ENCODE data around the gene SMC1B. TPM values are rescaled to one million over a fixed set of nuclear protein-coding genes. Genes with fewer than 3 reads are reported as not detected.

SMC1B gene
- total and polyA plus RNA-seq, 2 of the 8 experiments (the other 6 are each of a cell fraction or from before 2014, with no cell fraction given) = 0.02 TPM; not detected in 1

DNA sequence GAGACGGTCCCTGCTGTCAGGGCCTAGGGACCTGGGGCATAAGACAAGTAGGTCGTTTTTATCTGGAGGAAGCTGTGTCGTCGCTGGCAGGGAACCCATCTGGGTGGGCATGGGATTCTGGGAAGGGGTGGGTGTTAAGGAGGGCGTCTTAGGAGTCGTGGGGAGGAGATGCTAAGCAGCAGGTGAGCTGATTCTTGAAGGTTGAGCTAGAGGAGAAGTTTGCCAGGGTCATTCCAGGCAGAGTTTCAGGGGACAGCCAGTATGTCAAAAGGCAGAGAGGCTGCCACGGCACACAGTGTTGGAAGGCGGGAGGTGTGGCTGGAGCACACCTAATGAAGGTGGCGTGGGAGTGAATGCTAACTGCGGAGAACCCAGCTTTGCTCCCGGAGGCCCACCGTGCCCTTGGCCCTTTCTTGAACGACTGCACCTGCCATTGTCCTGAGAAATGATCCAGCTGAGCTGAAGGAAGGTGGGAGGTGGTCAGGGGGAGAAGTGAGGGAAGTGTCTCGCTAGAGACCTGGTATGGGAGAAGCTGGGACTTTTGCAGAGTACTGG lies 102.3 kb downstream of the SMC1B start:
- H3K36me3 ChIP-seq (ENCODE audit: control insufficient read depth in 2 of 4, insufficient read depth in 4 of 4, low read length in 3 of 4) = no peaks in the 10 kb centered on the region
- no peak overlapping the region for H3K18ac ChIP-seq (ENCODE audit: extremely low read depth, low read length)
- peaks cover 0 to 4% (median 0%) of the 10 kb centered on the region in 4 experiments; a peak in 2 of 7 replicates for H3K27me3 ChIP-seq (replicated peaks in 1 of 4; ENCODE audit: control insufficient read depth in 3 of 4, extremely low read depth in 1 of 4, insufficient read depth in 3 of 4, low read length in 3 of 4)
- no peak overlapping the region for H3K23ac ChIP-seq (ENCODE audit: insufficient read length)
- H3K14ac ChIP-seq (ENCODE audit: insufficient read length) = no peak overlapping the region
- ChIA-PET POLR2A (ENCODE audit: partially characterized antibody) (interaction anchor here (1.1 to 1.4 kb wide), 3 partner anchors 41 to 194 kb away, joined by 3 read pairs; no protein-coding TSS in a partner anchor), CTCF (ENCODE audit: partially characterized antibody) (interaction anchor here (0.6 to 1.2 kb wide), 4 partner anchors 34 to 149 kb away, joined by 3 to 4 read pairs (median 3); no protein-coding TSS in a partner anchor)
- H3K79me2 ChIP-seq (ENCODE audit: control insufficient read depth in 1 of 2, insufficient read depth in 2 of 2, low read length in 2 of 2) = peaks cover 0 to 27% of the 10 kb centered on the region in 2 experiments; a peak in 2 of 4 replicates
- no peak overlapping the region for H2AFZ ChIP-seq (ENCODE audit: low read length)
- no peak overlapping the region for H2BK120ac ChIP-seq (replicated peaks; ENCODE audit: low read depth, low read length)
- peaks cover 3% of the 10 kb centered on the region; the same call in 1 of the 2 replicates for H3K23me2 ChIP-seq (ENCODE audit: low read depth, low read length)
- H2BK12ac ChIP-seq (ENCODE audit: low read depth, low read length) = peak overlapping the region; percentile 68; the same call in 1 of the 2 replicates
- H4K91ac ChIP-seq (replicated peaks; ENCODE audit: insufficient read length, low read length) = no peak overlapping the region
- no peak overlapping the region; a peak in 1 of 7 replicates for H3K9ac ChIP-seq (replicated peaks in 1 of 4; ENCODE audit: extremely low read depth in 1 of 4, low read depth in 3 of 4, low read length in 3 of 4)
- DNase-seq (ENCODE audit: low read depth in 1 of 2, low spot score in 2 of 2) (no peak), FAIRE-seq (no peak)
- H4K5ac ChIP-seq (ENCODE audit: insufficient read length, low read depth, low read length) = no peak overlapping the region
- H2BK15ac ChIP-seq (ENCODE audit: low read length) = no peak overlapping the region; the same call in 1 of the 2 replicates
- peak overlapping the region; percentile 72 to 87 for H3K4me2 ChIP-seq (ENCODE audit: insufficient read depth in 1 of 2, low read depth in 2 of 2, low read length in 2 of 2)
- H2BK5ac ChIP-seq (ENCODE audit: low read depth, low read length) = no peak overlapping the region; the same call in 1 of the 2 replicates
- H2AK5ac ChIP-seq (ENCODE audit: low read depth, low read length) = 0 out of 2 replicates have a peak overlapping the region, but pooled peaks have one; percentile 75
- H4K8ac ChIP-seq (ENCODE audit: extremely low read depth, insufficient read depth, low read length) = no peak overlapping the region
- no peak overlapping the region for H2BK20ac ChIP-seq (ENCODE audit: low read length)
- peaks cover 7% of the 10 kb centered on the region for H3K79me1 ChIP-seq (ENCODE audit: low read depth, low read length)
- no peak overlapping the region for H3K4ac ChIP-seq (replicated peaks; ENCODE audit: insufficient read length, low read depth, low read length)
- 52% methylated on average over 14 of the region's 14 CpGs; no CpG with 5 or more reads in 1 of the 2 experiments for WGBS, 2 experiments (ENCODE audit: extremely low coverage in 1 of 2, insufficient coverage in 1 of 2, insufficient read length in 1 of 2, insufficient replicate concordance in 2 of 2, low coverage in 1 of 2, low lambda C conversion rate in 2 of 2, missing lambda C conversion rate in 1 of 2)
- H3K56ac ChIP-seq (replicated peaks; ENCODE audit: insufficient read length, low read depth, low read length) = no peak overlapping the region
- no peaks in the 10 kb centered on the region for H3K9me3 ChIP-seq (ENCODE audit: insufficient read depth in 2 of 2, low read depth in 1 of 2, low read length in 1 of 2)
- H3K27ac ChIP-seq (ENCODE audit: low read depth, low read length) = no peak overlapping the region
- peak overlapping the region; percentile 63 to 88 (median 68); a peak in 7 of 8 replicates for H3K4me3 ChIP-seq (ENCODE audit: extremely low read depth in 1 of 4, insufficient read depth in 2 of 4, low read depth in 3 of 4, low read length in 4 of 4)
- H3K4me1 ChIP-seq (replicated peaks in 1 of 4; ENCODE audit: control insufficient read depth in 3 of 4, insufficient read depth in 4 of 4, low read length in 3 of 4) = peaks cover 0 to 10% (median 7%) of the 10 kb centered on the region in 4 experiments; a peak in 5 of 7 replicates
- H4K20me1 ChIP-seq (replicated peaks in 1 of 2; ENCODE audit: control insufficient read depth in 1 of 2, insufficient read depth in 2 of 2, low read length in 2 of 2) = peaks cover 0 to 10% of the 10 kb centered on the region in 2 experiments
- TF ChIP-seq, protein P1, sequence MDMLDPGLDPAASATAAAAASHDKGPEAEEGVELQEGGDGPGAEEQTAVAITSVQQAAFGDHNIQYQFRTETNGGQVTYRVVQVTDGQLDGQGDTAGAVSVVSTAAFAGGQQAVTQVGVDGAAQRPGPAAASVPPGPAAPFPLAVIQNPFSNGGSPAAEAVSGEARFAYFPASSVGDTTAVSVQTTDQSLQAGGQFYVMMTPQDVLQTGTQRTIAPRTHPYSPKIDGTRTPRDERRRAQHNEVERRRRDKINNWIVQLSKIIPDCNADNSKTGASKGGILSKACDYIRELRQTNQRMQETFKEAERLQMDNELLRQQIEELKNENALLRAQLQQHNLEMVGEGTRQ (IDR thresholded peaks at IDR 0.05; ENCODE audit: low read length) = no peak
- TF ChIP-seq EP300 (IDR thresholded peaks at IDR 0.05; ENCODE audit: borderline replicate concordance in 1 of 2, low read depth in 2 of 2, low read length in 2 of 2) = no peak
- no peak for TF ChIP-seq FOSL1 (IDR thresholded peaks at IDR 0.05; ENCODE audit: insufficient read depth, low read depth, low read length)
- no peak for TF ChIP-seq RNF2 (IDR thresholded peaks at IDR 0.05; ENCODE audit: borderline replicate concordance, low read depth, low read length, missing control alignments, poor library complexity, severe bottlenecking)
- no peak for TF ChIP-seq JUN (IDR thresholded peaks at IDR 0.05; ENCODE audit: low read depth, low read length)
- no peak for TF ChIP-seq BRCA1 (IDR thresholded peaks at IDR 0.05; ENCODE audit: low read depth, low read length)
- no peak for TF ChIP-seq TEAD4 (IDR thresholded peaks at IDR 0.05; ENCODE audit: low read depth, low read length)
- TF ChIP-seq YY1 (IDR thresholded peaks at IDR 0.05; ENCODE audit: low read depth, low read length) = no peak
- TF ChIP-seq SAP30 (IDR thresholded peaks at IDR 0.05; ENCODE audit: insufficient read depth, insufficient replicate concordance, low read length) = no peak
- no peak for TF ChIP-seq NRF1 (IDR thresholded peaks at IDR 0.05; ENCODE audit: low read depth, low read length)
